Activated naive CD4-positive, alpha-beta T cell treated with anti-CD3 and anti-CD28 coated beads, Interleukin-2, amount 50 U/mL, for 24 hours (primary cell): ENCODE data around the gene MALL.
"Not testable (repeated sequence)": the region's sequence is repeated elsewhere in the genome, so short reads cannot be mapped to it uniquely, and the experiment has no call there.

Source experiments
- H3K27ac Mint-ChIP-seq: one replicate; pipeline ENCODE4 v1.8.0; 2021; ENCODE audit warnings: mild to moderate bottlenecking, mixed read lengths
- H3K27me3 Mint-ChIP-seq: one replicate; pipeline ENCODE4 v1.8.0; 2021; ENCODE audit warnings: mixed read lengths
- H3K36me3 Mint-ChIP-seq: one replicate; pipeline ENCODE4 v1.8.0; 2021; ENCODE audit warnings: mixed read lengths
- H3K4me1 Mint-ChIP-seq: one replicate; pipeline ENCODE4 v1.8.0; 2021; ENCODE audit warnings: mixed read lengths
- H3K4me3 Mint-ChIP-seq: one replicate; pipeline ENCODE4 v1.8.0; 2021; ENCODE audit warnings: mild to moderate bottlenecking, mixed read lengths
- H3K9me3 Mint-ChIP-seq: one replicate; pipeline ENCODE4 v1.8.0; 2021; ENCODE audit warnings: mixed read lengths

MALL gene

DNA sequence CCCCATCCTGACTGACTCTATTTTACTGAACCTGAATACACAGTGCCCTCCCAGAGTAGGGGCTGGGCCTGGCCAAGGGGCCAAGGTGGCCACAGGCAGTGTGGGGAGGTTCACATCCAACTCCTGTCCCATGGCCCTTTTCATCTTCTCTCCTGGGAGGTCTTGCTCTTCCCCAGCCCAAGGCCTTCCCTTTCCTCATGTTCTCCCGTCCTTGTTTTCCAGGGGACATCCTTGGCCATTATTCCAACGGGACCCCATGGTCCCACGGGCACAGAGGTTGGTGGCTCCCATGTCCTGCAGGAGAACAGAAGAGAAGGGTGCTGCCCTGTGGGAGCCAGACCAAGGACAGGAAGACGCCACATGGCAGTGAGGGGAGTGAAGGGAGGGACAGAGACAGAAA lies 10.4 kb downstream of the MALL start:
- H3K9me3 Mint-ChIP-seq = no peaks in the 10 kb centered on the region
- H3K4me1 Mint-ChIP-seq = peaks cover 17% of the 10 kb centered on the region
- no peak overlapping the region for H3K4me3 Mint-ChIP-seq
- H3K27ac Mint-ChIP-seq = no peak overlapping the region
- peaks cover 30% of the 10 kb centered on the region for H3K27me3 Mint-ChIP-seq
- no peaks in the 10 kb centered on the region for H3K36me3 Mint-ChIP-seq

DNA sequence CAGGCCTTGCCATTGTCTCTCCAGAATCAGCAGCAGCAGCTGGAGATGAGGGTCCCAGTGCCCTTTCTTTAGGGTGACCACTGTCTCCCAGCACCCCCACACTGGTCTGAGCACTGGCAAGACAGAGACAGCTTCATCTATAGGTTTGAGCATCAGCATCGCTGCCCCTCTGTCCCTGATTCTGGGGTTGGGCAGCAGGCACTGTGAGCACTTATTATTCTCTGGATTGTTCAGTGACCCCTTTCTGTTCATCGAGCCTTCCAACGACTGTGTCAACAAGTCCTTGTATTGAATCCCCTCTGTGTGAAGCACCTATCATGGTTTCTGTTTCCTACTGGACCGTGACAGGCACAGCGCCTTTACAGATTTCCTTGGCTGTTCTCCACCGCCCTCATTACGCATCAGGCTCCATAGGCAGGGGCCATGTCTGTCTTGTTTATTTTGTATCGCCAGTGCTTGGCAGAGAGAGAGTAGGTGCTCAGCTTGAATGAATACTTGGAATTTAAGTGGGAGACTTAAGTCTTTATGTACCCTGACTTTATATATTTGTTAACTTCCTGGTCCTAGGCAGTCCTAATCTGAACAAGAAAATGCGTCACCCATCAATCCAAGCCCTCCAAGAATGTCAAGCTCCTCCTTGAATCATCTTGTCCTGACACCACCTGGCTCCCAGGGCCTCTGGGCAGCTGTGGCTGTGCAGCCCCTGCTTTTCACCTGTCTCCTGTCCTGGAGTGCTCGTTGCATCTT lies 11.4 kb downstream of the MALL start:
- H3K4me1 Mint-ChIP-seq = peaks cover 9% of the 10 kb centered on the region
- no peaks in the 10 kb centered on the region for H3K9me3 Mint-ChIP-seq
- H3K27ac Mint-ChIP-seq = no peak overlapping the region
- no peak overlapping the region for H3K4me3 Mint-ChIP-seq
- peaks cover 26% of the 10 kb centered on the region for H3K27me3 Mint-ChIP-seq
- no peaks in the 10 kb centered on the region for H3K36me3 Mint-ChIP-seq

DNA sequence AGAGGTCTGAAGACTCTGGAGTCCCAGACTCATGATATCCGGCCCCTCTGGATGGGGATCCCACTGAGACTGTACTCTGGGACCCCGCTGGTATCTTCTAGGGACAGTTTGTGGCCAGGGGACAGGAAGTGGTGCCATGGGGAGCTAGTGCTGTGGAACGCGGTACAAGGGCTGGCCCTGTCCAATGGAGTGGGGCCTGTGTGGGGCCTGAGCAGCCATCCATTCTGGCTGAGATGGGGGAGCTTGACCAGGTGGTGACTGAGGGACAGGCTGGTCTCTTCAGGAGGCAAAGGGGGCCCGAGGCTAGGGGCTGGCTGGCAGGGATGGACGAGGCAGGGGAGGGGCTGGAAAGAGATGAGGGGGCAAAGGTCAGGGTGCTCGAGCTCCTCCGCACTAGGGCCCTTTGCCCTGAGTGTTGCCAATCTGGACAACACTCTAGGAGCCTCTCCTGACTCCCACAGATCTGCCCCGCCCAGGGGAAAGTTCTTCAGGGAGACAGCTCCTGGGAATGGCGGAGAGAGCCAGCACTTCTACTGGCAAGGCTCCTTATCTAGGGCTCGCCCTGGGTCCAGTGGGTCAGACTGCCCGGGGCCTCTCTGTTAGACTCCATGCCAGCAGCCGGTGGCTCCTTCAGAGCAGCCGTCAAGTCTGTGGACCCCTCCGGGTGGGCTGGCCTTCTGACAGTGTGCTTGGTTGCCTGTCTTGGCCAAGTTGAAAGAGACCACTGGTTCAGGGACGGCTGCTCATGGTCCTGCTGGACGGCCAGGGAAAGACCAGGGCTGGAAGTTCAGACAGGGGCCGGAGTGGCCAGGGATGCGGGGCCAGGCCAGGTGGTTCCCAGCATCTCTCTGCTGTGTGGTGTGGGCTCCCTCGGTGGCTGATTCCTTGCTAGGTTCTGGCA lies 12.3 kb downstream of the MALL start:
- no peak overlapping the region for H3K4me3 Mint-ChIP-seq
- H3K9me3 Mint-ChIP-seq = no peaks in the 10 kb centered on the region
- H3K27ac Mint-ChIP-seq = no peak overlapping the region
- peaks cover 5% of the 10 kb centered on the region for H3K4me1 Mint-ChIP-seq
- no peaks in the 10 kb centered on the region for H3K36me3 Mint-ChIP-seq
- peaks cover 23% of the 10 kb centered on the region for H3K27me3 Mint-ChIP-seq

DNA sequence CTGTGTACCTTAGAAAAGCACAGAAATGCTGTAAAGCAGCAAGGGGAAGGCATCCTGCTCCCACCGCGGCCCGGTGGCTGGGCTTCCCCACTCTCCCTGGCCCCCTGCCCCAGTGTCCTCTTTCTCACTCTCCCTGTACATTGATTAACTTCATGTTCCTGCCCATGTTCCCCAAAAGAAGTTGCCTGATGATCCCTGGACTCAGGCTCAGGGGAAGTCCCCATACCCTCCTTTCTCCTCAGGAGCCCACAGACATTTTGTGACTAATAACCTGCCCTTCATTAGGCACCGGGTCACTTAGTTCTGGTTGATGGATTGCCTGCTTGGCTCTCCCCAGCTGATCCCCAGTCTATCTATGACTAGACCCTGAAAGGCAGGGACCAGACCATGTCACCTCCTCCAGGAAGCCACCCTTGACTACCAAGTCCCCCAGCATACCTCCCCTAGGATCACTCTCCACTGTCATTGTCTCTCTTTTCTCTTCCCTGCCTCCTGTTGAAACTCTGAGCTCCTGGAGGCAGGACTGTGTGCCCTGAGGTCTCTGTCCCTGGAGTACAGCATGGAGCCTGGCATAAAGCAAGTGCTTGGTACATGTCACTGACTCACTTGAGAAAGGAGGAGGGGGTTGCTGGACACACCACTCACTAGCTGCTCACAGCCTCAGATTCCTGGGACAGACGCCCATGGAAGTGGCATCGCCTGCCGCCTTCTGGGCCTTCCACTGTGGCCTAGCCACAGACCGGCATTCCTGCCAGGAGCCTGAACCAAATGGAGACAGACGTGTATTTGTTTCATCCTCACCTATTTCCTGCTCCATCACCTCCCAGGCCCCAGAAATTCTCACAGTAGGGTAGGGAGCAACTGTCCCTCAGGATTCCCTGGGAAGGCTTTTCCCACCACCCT lies 13.5 kb downstream of the MALL start:
- Mint-ChIP-seq H3K4me1 (peaks cover 5% of the 10 kb centered on the region), H3K27ac (no peak overlapping the region), H3K9me3 (no peaks in the 10 kb centered on the region), H3K36me3 (no peaks in the 10 kb centered on the region), H3K27me3 (peaks cover 17% of the 10 kb centered on the region), H3K4me3 (no peak overlapping the region)

DNA sequence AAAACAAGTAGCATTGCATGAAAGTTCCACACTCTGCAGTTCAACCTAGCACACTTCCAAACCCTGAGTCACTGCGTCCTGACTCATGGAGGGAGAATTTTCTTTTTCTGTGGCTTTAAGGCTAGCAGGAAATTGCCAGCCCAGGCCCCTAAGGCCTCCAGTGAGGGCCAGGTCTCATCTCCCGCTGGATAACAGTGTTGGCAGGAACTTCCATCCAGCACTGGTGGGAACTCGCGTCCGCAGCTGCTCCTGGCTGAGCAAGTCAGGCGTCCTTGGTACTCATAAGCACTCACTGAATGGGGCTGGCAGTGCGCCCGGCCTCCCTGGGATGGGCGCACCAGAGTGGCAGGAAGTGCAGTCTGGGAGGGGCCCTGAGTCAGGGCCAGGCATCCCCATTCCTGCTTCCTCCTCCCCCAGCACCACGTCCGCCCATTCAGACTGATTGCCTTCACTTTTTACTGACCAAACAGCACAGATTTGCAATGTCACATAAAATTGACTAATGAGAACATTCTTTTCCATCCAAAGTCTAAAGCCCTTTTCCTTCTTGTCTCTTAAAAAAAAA lies 14.3 kb downstream of the MALL start:
- H3K27me3 Mint-ChIP-seq = peaks cover 14% of the 10 kb centered on the region
- no peak overlapping the region for H3K4me3 Mint-ChIP-seq
- no peaks in the 10 kb centered on the region for H3K9me3 Mint-ChIP-seq
- no peak overlapping the region for H3K27ac Mint-ChIP-seq
- H3K36me3 Mint-ChIP-seq = no peaks in the 10 kb centered on the region
- peaks cover 5% of the 10 kb centered on the region for H3K4me1 Mint-ChIP-seq

DNA sequence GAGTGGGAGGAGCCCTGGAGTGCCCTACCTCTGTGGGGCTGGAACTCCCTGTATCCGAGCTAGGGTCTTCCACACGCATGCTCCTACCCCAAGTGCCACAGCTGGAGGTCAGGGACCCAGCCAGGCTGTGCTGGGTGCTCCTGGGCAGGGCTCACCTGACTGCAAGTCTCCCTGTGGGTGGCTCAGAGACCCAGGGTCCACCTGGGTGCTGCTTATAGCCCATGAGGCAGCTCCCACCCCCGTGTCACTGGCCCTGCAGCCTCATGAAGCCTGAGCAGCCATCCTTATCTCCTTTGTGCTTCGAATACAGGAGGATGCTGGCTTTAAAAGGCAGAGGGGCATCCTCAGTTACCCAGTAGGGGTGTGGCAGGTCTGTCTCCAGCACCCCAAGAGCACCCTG lies 14.7 kb downstream of the MALL start:
- not testable (repeated sequence) for H3K4me1 Mint-ChIP-seq, H3K9me3 Mint-ChIP-seq

DNA sequence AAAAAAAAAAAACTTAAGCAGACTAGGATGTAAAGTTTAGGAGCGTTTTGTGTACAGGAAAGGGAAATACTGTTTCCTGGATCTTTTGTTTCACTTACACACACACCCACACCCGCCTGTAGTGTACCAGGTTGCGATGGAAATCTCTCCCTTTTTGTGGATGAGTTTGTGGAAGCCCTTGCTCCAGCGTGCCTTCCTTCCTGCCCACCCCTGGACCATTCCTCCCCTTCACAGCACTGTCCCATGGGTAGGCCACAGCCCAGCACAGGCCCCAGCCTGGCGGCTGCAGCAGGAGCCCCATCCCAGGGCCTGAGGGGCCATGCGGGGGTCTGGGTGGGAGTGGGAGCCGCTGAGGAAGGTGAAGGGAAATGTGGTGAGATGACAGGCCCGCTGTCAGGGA lies 15.1 kb downstream of the MALL start:
- H3K27ac Mint-ChIP-seq = peak overlapping the region; percentile 5
- H3K9me3 Mint-ChIP-seq = no peaks in the 10 kb centered on the region
- H3K27me3 Mint-ChIP-seq = peaks cover 10% of the 10 kb centered on the region
- H3K36me3 Mint-ChIP-seq = no peaks in the 10 kb centered on the region
- H3K4me1 Mint-ChIP-seq = peaks cover 5% of the 10 kb centered on the region
- H3K4me3 Mint-ChIP-seq = no peak overlapping the region

More for the DNA sequence above, 14.7 kb downstream of the MALL start:
- H3K4me3 Mint-ChIP-seq, H3K27ac Mint-ChIP-seq, H3K36me3 Mint-ChIP-seq: not testable (repeated sequence)
- H3K27me3 Mint-ChIP-seq = peaks cover 11% of the 10 kb centered on the region

DNA sequence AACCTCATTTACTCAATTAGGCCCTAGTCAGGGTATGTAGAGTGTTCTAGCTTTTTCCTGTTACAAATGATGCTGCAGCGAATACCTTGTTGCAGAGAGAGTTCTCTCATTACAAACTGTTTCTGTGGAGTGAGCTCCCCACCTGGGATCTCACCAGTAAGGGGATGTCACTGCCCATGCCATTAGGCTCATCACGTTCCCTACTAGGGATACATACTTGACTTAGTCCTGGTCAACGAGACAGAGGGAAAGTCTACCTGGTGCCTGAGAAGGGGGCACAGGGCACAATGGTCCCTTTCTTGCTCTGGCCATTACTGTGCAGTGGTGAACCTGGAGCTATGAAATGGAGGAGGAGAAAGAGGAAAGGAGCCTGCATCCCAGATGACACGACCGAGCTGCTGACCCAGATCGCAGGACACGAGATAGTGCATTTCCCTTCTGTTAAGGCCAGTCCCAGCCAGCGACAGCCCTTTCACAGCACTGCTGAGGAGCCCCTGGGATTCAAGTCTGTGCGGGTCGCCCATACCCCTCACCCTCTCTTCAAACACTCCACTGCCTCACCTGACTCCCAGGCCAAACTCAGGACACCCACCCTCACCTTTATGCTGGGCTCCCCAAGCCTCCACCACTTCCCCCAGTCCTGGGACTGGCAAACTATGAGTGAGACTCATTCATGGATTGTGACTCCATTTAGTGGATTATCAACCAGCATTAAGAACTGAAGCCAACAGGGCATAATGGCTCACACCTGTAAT lies 16.0 kb downstream of the MALL start:
- Mint-ChIP-seq H3K4me3 (no peak overlapping the region), H3K9me3 (no peaks in the 10 kb centered on the region), H3K36me3 (no peaks in the 10 kb centered on the region), H3K27ac (no peak overlapping the region), H3K27me3 (peaks cover 3% of the 10 kb centered on the region), H3K4me1 (peaks cover 5% of the 10 kb centered on the region)

DNA sequence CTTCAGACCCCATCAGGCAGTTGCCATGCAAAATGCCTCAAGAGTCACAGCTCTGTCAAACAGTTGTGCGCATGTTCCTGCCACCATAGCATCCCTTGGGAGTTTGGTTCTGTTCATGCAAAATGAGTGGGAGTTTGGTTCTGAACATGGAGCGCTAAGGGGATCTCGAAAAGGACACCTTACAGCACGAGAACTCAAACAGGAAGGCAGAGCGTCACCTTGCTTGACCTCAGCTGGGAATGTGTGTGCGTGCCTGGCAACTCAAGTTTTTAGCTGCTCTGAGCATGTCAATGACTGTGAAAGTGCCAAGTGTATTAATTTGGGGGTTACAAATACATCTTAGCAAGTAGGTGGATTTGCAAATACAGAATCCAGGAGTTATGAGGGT lies 16.6 kb downstream of the MALL start:
- Mint-ChIP-seq H3K4me1 (peaks cover 5% of the 10 kb centered on the region), H3K36me3 (no peaks in the 10 kb centered on the region), H3K9me3 (no peaks in the 10 kb centered on the region), H3K27me3 (peaks cover 2% of the 10 kb centered on the region), H3K27ac (no peak overlapping the region), H3K4me3 (no peak overlapping the region)

DNA sequence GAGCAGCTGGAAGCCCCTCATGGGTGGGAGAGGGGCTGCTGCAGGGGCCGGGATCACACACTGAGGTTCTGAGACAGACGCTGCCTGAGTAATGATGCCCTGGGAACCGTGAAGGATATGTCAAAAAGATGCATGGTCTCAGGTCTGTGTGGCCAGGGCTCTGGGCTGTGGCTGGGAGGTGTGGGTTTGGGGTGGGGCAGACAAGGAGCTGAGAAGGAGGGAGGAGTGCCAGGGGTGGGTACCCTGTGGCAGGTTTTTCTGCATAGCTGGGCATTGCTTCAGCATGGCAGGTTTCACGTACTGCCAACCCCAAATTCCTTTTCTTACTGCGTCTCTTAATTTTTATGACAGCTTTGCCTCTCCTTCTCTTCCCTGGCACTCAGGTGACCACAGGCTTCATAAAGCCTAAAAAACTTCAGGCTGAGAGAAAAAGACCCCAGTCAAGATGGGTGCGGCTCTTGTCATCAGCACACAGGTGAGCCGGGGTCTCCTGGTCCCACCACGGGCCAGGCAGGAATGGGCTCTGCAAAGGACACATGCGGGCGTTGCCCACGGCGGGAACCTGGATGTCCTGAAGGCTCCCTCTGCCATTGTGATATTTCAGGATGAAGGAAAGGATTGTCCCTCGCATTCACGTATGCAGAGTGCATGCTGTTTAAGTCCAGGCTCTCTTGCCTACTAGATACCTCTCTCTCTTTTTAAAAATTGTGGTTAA lies 18.0 kb downstream of the MALL start:
- Mint-ChIP-seq H3K4me3 (no peak overlapping the region), H3K27me3 (peaks cover 2% of the 10 kb centered on the region), H3K4me1 (peaks cover 5% of the 10 kb centered on the region), H3K9me3 (no peaks in the 10 kb centered on the region), H3K36me3 (no peaks in the 10 kb centered on the region), H3K27ac (no peak overlapping the region)

DNA sequence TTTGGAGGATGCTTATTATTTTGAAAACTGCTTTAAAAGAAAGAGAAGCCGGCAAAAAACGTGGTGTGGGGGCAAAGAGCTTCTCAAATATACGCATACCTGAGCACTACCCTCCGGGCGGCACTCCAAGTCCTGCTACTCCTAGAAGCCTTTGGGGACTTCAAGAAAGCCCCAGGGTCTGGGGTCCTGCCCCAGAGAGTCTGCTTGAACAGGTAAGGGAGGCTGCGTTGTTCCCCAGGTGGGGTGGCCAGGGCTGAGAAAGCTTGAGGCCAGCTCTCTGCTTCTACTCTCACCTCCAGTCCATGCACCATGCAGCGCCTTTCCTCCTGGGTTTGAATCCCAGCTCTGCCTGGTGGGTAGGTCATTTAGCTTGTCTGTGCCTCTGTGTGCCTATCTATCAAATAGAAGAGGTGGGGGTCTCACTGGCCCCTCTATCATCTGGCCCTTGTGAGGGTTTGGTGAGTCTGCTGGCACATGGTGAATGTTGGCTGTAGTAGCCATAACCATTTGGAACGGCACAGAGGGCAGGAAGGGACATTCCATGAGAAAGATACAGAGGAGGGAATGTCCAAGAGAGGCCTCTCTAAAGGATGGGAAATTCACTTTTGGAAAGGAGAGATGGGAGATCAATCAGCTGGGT lies 19.5 kb downstream of the MALL start:
- H3K27ac Mint-ChIP-seq = no peak overlapping the region
- no peaks in the 10 kb centered on the region for H3K36me3 Mint-ChIP-seq
- peaks cover under 1% of the 10 kb centered on the region for H3K4me1 Mint-ChIP-seq
- H3K4me3 Mint-ChIP-seq = no peak overlapping the region
- peaks cover 2% of the 10 kb centered on the region for H3K27me3 Mint-ChIP-seq
- H3K9me3 Mint-ChIP-seq = no peaks in the 10 kb centered on the region

DNA sequence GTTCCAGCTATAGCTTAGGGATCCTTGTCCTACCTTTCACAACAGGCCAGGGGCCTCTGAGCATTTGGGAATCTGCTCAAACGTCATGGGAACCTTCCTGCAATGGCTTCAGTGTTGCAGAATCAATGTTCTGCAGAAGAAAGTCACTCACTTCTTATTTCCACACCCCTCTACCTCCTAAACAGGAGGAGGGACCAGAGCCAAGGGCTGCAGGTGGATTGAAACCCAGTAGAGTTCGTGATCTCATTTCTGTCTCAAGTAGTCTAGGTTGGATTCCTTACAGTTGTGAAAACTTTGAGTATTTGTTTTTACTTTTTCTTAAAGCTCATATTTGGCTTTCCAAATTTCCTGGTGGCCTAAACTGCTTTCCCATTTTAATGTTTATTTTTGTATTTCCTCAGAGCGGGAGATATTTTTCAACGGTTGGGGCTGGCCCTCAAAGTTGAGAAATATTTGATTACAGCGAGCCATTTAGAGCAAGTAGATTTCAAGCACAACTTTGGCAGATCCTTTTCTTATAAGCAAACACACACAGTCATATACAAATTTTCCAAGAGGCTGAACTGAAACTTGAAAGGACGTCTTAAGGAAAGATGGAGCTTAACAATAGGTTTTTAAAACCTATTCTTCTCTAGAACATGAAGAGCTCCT lies 20.6 kb downstream of the MALL start:
- not testable (repeated sequence) for H3K27me3 Mint-ChIP-seq, H3K36me3 Mint-ChIP-seq, H3K4me3 Mint-ChIP-seq, H3K4me1 Mint-ChIP-seq, H3K27ac Mint-ChIP-seq, H3K9me3 Mint-ChIP-seq

DNA sequence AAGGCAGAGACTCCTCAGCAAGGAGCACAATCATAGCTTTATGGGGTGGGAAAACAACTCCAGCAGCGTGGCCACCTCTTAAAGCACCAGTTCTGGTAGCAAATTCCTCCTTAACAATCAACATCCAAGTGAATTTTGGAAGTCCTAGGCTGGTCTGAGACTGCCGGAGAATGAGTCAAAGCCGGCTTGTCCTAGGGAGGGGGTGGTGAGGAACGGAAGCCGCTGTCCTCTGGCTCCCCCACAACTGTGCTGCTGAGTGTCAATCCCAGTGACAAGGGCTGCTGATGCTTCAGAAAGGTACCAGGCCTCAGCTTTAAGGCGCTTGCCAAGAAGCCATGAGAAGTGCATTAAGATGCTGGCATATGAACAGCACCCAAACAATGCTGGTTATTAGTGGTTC lies 21.7 kb downstream of the MALL start:
- not testable (repeated sequence) for H3K27me3 Mint-ChIP-seq, H3K36me3 Mint-ChIP-seq, H3K9me3 Mint-ChIP-seq, H3K4me1 Mint-ChIP-seq, H3K27ac Mint-ChIP-seq, H3K4me3 Mint-ChIP-seq

DNA sequence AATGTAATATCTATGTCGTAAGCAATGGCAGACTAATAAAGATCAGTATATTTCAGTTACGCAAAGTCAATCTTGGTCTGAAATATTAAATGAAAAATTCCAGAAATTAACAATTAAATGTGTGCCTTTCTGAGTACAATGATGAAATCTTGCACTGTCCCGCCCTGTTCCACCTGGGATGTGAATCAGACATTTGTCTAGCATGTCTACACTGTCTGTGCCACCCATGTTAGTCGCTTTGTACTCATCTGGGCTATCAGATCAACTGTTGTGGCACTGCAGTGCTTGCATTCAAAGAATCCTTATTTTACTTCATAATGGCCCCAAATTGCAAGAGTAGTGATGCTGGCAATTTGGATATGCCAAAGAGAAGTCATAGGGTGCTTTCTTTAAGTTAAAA lies 25.5 kb downstream of the MALL start:
- H3K9me3 Mint-ChIP-seq, H3K36me3 Mint-ChIP-seq, H3K4me1 Mint-ChIP-seq, H3K27me3 Mint-ChIP-seq, H3K4me3 Mint-ChIP-seq, H3K27ac Mint-ChIP-seq: not testable (repeated sequence)
